Mesodermal cell (in vitro differentiated cells): ENCODE results near the gene PIGC. TPM values are rescaled to one million over a fixed set of nuclear protein-coding genes. Genes with fewer than 3 reads are reported as not detected.

Experiments
- H3K27ac ChIP-seq: 2 replicates; pipeline ENCODE4 v1.7.0; 2013; ENCODE audit warnings: mild to moderate bottlenecking, low read depth, low read length, moderate library complexity; ENCODE audit not compliant: severe bottlenecking
- H3K36me3 ChIP-seq: 2 replicates; pipeline ENCODE4 v1.7.1; 2013; ENCODE audit warnings: mild to moderate bottlenecking, low read length, moderate library complexity; ENCODE audit not compliant: control insufficient read depth, insufficient read depth
- H3K4me1 ChIP-seq: one replicate; pipeline ENCODE4 v1.7.1; 2013; ENCODE audit warnings: mild to moderate bottlenecking, low read length; ENCODE audit not compliant: insufficient read depth, control insufficient read depth, poor library complexity, severe bottlenecking
- H3K4me3 ChIP-seq: 2 replicates; pipeline ENCODE4 v1.7.0; 2013; ENCODE audit warnings: low read length, control low read depth, mild to moderate bottlenecking; ENCODE audit not compliant: insufficient read depth, poor library complexity, severe bottlenecking; ENCODE audit errors: extremely low read depth
- H3K9me3 ChIP-seq: 2 replicates; pipeline ENCODE4 v1.7.1; 2013; ENCODE audit warnings: mild to moderate bottlenecking, low read length, moderate library complexity; ENCODE audit not compliant: control insufficient read depth
- WGBS, 2 experiments: methylation state at CpG; one replicate each; pipeline ENCODE4 v1.1.5; 2013; ENCODE audit warnings: missing lambda C conversion rate in 2 of 2; ENCODE audit not compliant: insufficient coverage in 2 of 2; 5-methylcytosine and 5-hydroxymethylcytosine counted together
- polyA plus RNA-seq, 2 experiments: library from polyadenylated mRNA; stranded (reverse); fragments of 50-300 nt; gene quantifications; one replicate each; pipeline ENCODE4 v1.2.3, GENCODE V29; 2013

Gene PIGC
- polyA plus RNA-seq (2013, experiment 1 of 2) = 32.2 TPM
- polyA plus RNA-seq (2013, experiment 2 of 2) = 33.8 TPM

DNA sequence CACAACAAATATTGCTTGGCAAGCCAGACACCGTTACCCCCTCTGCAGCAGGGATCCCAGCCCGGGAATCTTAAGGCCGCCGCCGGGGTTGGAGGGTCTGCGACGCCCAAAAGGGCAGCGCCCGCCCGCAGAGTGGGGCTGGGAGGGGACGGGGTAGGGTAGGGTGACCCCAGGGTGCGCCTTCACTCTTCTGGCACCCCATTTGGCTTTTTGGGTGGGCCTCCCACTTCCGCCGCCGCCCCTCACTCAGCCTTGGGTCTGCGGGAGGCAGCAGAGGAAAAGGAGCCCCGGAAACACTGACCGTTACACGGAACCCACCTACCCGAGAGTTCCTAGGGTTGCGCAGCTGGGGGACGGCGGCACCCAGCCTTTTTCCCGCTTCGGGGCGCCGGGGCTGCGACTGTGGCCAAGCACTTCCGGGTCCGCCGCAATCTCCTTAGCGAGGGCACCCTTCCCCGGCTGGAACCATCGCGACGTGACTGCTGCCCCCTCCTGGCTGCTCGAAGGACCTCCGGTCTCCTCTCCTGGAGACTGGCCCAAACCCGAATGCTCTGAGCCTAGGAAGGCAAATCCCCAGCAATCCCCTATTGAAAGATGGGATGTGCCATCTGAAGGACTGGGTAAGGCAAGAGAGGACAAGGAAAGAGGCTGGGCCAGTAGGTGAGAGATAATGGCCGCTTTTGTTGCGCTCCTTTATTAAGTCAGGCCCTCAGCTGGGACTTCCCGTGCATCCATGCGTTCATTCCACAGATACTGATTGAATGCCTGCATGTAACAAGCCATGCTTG, at the start of gene PIGC:
Gene PIGC, minus strand, starts transcription at position 404 of the 788 bp plus-strand sequence. CDS start 1,447 bp downstream, outside the sequence.
- Histone ChIP-seq H3K36me3 (peaks cover 22% of the 10 kb centered on the region), H3K4me3 (peak within 1 kb of the TSS; percentile 91), H3K27ac (peak within 1 kb of the TSS; percentile 62), H3K4me1 (peaks cover 6% of the 10 kb centered on the region), H3K9me3 (no peaks in the 10 kb centered on the region)
- WGBS, 2 experiments = 7% methylated on average over 36 to 39 of the region's 43 CpGs

- no CpG with 5 or more reads among the region's 1 CpG for WGBS, 2 experiments
- Histone ChIP-seq H3K36me3 (no peaks in the 10 kb centered on the region), H3K4me3 (no peak overlapping the region), H3K4me1 (peaks cover 27% of the 10 kb centered on the region), H3K27ac (no peak overlapping the region), H3K9me3 (no peaks in the 10 kb centered on the region)
Measured at GRCh38 chr1:172492421-172492820, 48.6 kb upstream of the PIGC start.

GRCh38 chr1:172489847-172490246, 46.0 kb upstream of the PIGC start:
- Histone ChIP-seq H3K9me3 (no peaks in the 10 kb centered on the region), H3K4me3 (no peak overlapping the region), H3K36me3 (no peaks in the 10 kb centered on the region), H3K4me1 (peaks cover 14% of the 10 kb centered on the region), H3K27ac (no peak overlapping the region)
- WGBS, 2 experiments = 97 to 100% methylated on average over 1 to 3 of the region's 3 CpGs

- no peaks in the 10 kb centered on the region for H3K36me3 ChIP-seq
- WGBS, 2 experiments = 94 to 100% methylated on average over 2 to 3 of the region's 3 CpGs
- no peaks in the 10 kb centered on the region for H3K9me3 ChIP-seq
- H3K4me3 ChIP-seq = no peak overlapping the region
- no peak overlapping the region for H3K27ac ChIP-seq
- H3K4me1 ChIP-seq = peaks cover 11% of the 10 kb centered on the region
Measured at GRCh38 chr1:172488393-172488792, 44.5 kb upstream of the PIGC start.

DNA sequence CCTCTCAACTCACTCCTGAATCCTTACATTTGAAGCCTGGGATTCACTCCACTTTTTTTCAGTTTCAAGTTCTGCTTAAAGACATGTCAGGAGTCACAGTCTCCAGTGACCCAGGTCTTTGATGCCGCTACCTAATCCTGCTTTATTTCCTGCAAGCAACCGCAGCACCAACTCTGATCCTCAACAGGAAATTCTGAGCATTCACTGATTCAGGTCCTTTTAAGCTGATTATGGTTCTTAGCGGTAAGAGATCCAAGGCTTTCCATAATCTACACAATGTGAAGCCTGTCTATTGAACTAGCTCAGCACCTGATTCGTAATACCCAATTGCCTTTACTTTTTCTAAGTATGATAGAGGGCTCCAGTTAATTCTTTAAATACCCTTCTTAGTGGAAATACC, 43.7 kb upstream of the PIGC start:
- WGBS, 2 experiments = 93 to 100% methylated on average over 2 to 3 of the region's 4 CpGs
- peaks cover 11% of the 10 kb centered on the region for H3K4me1 ChIP-seq
- no peak overlapping the region for H3K27ac ChIP-seq

GRCh38 chr1:172486805-172487454, 43.1 kb upstream of the PIGC start:
- Histone ChIP-seq H3K27ac (no peak overlapping the region), H3K36me3 (no peaks in the 10 kb centered on the region)
- 80% methylated on average over 1 of the region's 3 CpGs; no CpG with 5 or more reads in 1 of the 2 experiments for WGBS, 2 experiments

More for the DNA sequence above, 43.7 kb upstream of the PIGC start:
- Histone ChIP-seq H3K36me3 (no peaks in the 10 kb centered on the region), H3K9me3 (no peaks in the 10 kb centered on the region), H3K4me3 (no peak overlapping the region)

GRCh38 chr1:172485626-172486025, 41.8 kb upstream of the PIGC start:
- 74 to 78% methylated on average over 3 of the region's 5 CpGs for WGBS, 2 experiments
- Histone ChIP-seq H3K4me3 (no peak overlapping the region), H3K4me1 (peaks cover 11% of the 10 kb centered on the region), H3K36me3 (no peaks in the 10 kb centered on the region), H3K27ac (no peak overlapping the region), H3K9me3 (no peaks in the 10 kb centered on the region)

More at GRCh38 chr1:172486805-172487454, 43.1 kb upstream of the PIGC start:
- no peak overlapping the region for H3K4me3 ChIP-seq
- peaks cover 11% of the 10 kb centered on the region for H3K4me1 ChIP-seq
- H3K9me3 ChIP-seq = no peaks in the 10 kb centered on the region

DNA sequence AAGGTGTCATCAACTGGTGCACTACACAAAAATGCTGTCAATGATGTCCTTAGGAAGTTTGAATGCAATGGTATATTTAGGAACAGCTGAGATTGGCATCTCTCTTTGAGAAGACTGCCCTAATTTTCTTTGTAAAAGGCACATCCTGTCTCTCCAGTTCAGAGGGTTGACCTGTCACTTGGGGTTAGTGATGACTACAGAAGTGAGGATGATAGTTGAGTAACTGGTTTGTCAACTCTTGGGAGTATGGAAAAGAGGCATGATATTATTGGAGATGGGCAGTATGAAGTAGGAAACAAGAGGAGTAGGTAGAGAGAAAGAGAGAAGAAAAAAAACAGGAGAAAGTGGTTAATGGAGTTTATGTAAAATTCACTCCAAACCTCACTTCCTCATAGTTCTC, 40.4 kb upstream of the PIGC start:
- no peak overlapping the region for H3K27ac ChIP-seq
- no peaks in the 10 kb centered on the region for H3K9me3 ChIP-seq

DNA sequence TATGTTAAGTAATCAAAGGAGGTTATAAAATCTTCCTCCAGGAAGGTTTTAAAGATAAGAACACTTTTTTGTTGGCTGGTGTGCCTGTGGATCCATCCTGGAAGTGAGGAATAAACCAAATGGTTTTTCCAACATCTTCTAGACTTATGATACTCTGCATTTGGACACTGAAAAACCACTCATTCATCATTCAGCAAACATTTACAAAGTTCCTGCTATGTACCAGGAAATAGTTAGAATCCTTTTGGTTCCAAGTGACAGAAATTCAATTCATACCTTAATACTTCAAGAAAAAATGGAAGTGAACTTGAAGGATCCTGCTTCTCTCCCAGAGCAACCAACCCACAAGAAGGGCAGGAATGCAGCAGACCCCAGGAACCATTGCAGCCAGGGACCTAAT, 39.6 kb upstream of the PIGC start:
- no peak overlapping the region for H3K27ac ChIP-seq

More for the DNA sequence above, 40.4 kb upstream of the PIGC start:
- peaks cover 11% of the 10 kb centered on the region for H3K4me1 ChIP-seq
- no peaks in the 10 kb centered on the region for H3K36me3 ChIP-seq
- H3K4me3 ChIP-seq = no peak overlapping the region

DNA sequence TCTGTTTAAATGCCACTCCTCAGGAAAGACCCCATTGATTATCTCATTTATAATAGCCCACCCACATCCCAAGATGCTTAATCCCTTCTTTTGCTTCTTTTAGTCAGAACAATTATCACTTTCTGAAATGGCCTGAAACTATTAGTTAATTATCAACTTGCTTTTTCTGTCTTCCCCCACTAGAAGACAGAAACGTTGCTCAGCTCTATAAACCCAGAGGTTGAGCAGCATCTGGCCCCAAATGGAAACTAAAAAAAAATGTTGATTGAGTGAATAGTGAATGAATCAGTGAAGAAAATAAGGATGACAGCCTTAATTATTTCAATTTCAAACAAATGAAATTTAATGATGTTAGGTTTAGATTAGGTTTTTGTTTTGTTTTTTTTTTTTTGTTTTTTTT, 38.2 kb upstream of the PIGC start:
- Histone ChIP-seq H3K27ac (no peak overlapping the region), H3K9me3 (no peaks in the 10 kb centered on the region), H3K4me1 (peaks cover 8% of the 10 kb centered on the region), H3K36me3 (no peaks in the 10 kb centered on the region), H3K4me3 (no peak overlapping the region)
- whole genome bisulfite sequencing, 2 experiments = 60% methylated on average over 1 of the region's 1 CpG; no CpG with 5 or more reads in 1 of the 2 experiments

More for the DNA sequence above, 39.6 kb upstream of the PIGC start:
- Histone ChIP-seq H3K4me3 (no peak overlapping the region), H3K36me3 (no peaks in the 10 kb centered on the region), H3K9me3 (no peaks in the 10 kb centered on the region), H3K4me1 (peaks cover 11% of the 10 kb centered on the region)

DNA sequence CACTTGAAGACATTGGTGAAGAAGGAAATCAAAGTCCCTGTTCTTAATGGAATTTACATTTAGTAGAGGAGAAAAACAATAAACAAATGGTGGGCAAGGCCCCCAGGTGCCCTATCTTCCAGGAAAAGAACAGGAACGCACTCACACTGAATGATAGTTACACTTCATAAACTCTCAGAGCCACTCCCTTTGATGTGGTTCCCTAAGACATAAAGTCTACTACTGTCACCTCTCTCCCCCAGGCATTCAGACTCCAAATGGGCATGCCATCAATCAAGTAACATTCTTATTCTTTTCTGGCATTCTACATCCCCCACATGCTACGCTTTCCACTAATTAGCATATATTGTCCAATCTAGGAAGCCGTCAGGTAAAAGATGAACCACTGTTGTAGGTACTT, 36.6 kb upstream of the PIGC start:
- Histone ChIP-seq H3K9me3 (no peaks in the 10 kb centered on the region), H3K4me3 (no peak overlapping the region), H3K27ac (no peak overlapping the region), H3K4me1 (peaks cover 15% of the 10 kb centered on the region), H3K36me3 (no peaks in the 10 kb centered on the region)
- WGBS, 2 experiments = 88 to 89% methylated on average over 1 of the region's 3 CpGs
